ENCODE data around the gene NGFR. TPM values are rescaled to one million over a fixed set of nuclear protein-coding genes. Genes with fewer than 3 reads are reported as not detected.

The NGFR gene
- total RNA-seq, 4 donors from 2014 or later: 6.5 to 44.6 (median 33.7) TPM

DNA sequence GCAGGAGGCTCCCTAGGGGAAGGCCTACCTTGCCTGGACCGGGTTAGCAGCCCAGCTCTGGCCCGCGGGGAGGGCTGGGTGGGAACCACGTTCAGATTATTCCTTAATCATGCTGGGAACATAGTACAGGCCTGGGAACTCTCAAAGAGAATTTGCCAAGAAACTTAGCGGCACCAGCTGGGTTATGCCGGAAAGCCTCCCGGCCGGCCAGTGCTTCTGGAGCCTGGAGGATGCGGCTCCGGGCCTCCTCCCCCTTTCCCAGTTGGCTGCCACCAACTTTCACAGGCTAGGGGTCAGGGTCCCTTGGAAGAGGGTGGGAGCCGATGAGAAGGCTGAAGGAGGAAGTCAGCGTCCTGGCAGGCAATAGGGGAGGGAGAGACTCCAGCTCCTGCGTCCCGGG lies 10.8 kb downstream of the NGFR start:
- TF ChIP-seq, protein P1, sequence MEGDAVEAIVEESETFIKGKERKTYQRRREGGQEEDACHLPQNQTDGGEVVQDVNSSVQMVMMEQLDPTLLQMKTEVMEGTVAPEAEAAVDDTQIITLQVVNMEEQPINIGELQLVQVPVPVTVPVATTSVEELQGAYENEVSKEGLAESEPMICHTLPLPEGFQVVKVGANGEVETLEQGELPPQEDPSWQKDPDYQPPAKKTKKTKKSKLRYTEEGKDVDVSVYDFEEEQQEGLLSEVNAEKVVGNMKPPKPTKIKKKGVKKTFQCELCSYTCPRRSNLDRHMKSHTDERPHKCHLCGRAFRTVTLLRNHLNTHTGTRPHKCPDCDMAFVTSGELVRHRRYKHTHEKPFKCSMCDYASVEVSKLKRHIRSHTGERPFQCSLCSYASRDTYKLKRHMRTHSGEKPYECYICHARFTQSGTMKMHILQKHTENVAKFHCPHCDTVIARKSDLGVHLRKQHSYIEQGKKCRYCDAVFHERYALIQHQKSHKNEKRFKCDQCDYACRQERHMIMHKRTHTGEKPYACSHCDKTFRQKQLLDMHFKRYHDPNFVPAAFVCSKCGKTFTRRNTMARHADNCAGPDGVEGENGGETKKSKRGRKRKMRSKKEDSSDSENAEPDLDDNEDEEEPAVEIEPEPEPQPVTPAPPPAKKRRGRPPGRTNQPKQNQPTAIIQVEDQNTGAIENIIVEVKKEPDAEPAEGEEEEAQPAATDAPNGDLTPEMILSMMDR (IDR thresholded peaks at IDR 0.05): no peak
- ATAC-seq (ENCODE audit: low FRiP score) (no peak), DNase-seq (ENCODE audit: low spot score) (no peak)

DNA sequence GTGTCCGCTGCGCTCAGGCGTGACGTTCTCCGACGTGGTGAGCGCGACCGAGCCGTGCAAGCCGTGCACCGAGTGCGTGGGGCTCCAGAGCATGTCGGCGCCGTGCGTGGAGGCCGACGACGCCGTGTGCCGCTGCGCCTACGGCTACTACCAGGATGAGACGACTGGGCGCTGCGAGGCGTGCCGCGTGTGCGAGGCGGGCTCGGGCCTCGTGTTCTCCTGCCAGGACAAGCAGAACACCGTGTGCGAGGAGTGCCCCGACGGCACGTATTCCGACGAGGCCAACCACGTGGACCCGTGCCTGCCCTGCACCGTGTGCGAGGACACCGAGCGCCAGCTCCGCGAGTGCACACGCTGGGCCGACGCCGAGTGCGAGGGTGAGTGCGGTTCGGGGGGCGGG lies 11.2 kb downstream of the NGFR start:
- TF ChIP-seq, protein P1 (IDR thresholded peaks at IDR 0.05): no peak

DNA sequence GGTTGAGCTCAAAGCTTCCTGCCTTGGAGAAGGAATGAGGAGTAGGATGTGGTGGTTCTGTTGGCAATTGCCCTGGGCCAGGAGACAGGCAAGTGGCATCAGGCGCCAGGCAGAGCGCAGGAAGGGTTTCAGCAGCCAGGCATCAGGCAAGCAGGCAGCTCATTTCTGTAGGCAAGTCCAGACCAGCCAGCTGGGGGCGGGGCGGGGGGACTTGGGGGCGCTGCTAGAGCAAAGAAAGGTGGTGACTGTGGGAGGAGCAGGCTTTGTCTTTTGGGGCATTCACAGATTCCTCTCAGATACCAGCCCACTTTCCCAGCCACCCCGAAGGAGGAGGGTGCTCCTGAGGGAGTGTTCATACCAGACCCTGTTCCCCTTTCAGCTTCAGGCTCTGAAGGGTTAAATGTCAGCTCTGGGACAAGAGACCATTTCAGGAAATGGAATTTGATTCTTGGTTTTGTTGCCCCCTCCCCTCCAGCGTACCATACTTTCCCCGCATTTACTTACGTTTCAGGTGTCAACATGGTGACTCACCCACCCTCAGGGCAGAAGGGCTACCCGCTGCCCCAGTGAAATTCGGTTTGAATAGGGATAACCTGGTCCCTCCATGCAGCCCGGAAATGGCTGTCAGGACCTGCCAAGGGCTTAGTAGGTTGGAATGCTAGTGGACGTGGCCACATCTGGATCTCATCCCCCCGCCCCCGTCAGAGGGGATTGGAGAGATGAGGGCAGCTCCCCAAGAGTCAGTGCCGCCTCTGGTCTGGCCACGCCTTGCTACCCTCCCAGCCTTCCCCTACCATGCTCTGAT lies 13.2 kb downstream of the NGFR start:
- DNase-seq (ENCODE audit: low spot score) (no peak), ATAC-seq (ENCODE audit: low FRiP score) (no peak)
- TF ChIP-seq, protein P1 (IDR thresholded peaks at IDR 0.05): no peak

More for the DNA sequence above, 11.2 kb downstream of the NGFR start:
- no peak for DNase-seq (ENCODE audit: low spot score)
- ATAC-seq (ENCODE audit: low FRiP score): no peak

DNA sequence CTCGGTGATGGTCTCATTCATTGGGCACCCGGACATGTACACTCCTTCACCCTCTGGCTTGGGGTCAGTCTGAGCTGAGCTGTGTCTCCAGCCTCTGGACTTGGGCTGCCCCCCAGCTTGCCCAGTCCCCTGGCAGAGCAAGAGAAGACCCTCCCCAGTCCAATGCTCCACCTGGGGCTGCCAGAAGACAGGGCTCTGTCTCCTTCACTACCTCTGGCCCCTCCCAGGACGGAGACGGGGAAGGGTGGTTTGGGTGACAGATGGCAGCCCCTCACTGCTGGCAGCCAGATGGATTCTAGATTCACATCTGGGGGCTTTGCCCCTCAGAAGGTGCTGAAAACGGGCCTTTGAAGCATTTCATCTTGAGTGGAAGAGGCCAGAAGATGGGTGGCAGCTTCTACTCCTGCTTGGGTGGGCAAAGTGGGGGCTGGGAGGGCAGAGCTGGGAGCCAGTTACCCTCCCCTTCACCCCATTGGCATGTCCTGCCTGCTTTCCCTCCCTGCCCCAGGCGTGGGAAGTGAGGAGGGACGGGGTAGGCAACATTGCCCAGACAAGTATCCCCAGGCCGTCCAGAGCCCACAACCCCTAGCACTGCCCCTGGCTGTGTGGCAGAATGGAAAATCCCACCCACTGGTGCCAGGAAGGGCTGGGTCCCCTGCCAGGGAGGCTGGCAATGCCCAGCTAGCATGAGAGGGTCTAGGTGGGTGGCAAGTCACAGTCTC lies 13.9 kb downstream of the NGFR start:
- ATAC-seq (ENCODE audit: low FRiP score): no peak
- no peak for DNase-seq (ENCODE audit: low spot score)
- TF ChIP-seq, protein P1 (IDR thresholded peaks at IDR 0.05): no peak

DNA sequence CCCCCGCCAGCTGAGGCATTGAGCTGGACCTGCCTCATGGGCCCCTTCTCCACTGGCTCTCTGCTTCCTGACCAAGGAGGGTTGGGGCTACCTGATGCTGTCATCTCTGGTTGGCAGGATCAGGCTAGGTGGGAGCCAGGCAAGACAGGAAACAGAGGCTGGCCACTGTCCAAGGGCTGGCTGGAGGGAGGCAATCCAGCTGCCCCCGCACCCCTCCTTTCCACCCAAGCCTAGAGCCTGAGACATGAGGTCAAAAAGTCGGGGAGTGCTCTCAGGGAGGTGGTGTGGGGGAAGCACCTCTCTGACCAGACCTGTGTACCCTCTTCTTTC lies 14.5 kb downstream of the NGFR start:
- TF ChIP-seq, protein P1 (IDR thresholded peaks at IDR 0.05): no peak
- ATAC-seq (ENCODE audit: low FRiP score) (no peak), DNase-seq (ENCODE audit: low spot score) (no peak)

DNA sequence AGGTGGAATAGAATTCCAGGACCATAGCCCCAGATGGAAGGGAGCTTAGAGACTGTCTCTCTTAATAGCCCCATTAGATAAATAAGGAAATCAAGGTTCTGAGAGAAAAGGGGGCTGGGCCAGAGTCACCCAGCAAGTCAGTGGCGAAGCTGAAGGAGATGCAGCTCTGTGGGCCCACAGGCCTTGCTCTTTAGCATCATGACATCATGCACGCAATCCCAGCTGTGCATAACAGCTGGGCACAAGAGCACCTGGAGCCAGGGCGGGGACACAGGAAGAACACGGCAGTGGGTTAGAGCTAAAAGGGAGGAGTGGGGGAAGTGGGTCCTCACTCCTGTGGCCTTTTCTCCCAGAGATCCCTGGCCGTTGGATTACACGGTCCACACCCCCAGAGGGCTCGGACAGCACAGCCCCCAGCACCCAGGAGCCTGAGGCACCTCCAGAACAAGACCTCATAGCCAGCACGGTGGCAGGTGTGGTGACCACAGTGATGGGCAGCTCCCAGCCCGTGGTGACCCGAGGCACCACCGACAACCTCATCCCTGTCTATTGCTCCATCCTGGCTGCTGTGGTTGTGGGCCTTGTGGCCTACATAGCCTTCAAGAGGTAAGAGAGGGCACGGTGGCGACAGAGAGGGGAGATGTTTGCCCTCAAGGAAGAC lies 15.1 kb downstream of the NGFR start:
- no peak for ATAC-seq (ENCODE audit: low FRiP score)
- TF ChIP-seq, protein P1 (IDR thresholded peaks at IDR 0.05): no peak
- DNase-seq (ENCODE audit: low spot score): no peak

Data from omental fat pad (tissue), 4 donors.